GM06990 (cell line): ENCODE results near the gene MED13L.

Experiments
- DNase-seq: peaks from one replicate; pipeline ENCODE4 v3.0.0-alpha.2; 2011; ENCODE audit not compliant: insufficient read length; ENCODE audit errors: extremely low read depth
- H3K27me3 ChIP-seq: replicated peaks from 2 replicates; pipeline ENCODE4 v1.6.0; 2011; ENCODE audit warnings: low read length; ENCODE audit not compliant: control insufficient read depth, insufficient read depth
- H3K36me3 ChIP-seq: 2 replicates; pipeline ENCODE4 v1.5.1; 2011; ENCODE audit warnings: low read length; ENCODE audit not compliant: control insufficient read depth, insufficient read depth
- H3K4me3 ChIP-seq: replicated peaks from 2 replicates; pipeline ENCODE4 v1.5.1; 2011; ENCODE audit warnings: low read depth, mild to moderate bottlenecking, control low read depth, low read length
- TF ChIP-seq, protein P1 (sequence below): IDR thresholded peaks from 2 replicates; pipeline ENCODE4 v1.5.1; 2011; ENCODE audit warnings: low read length, control low read depth, mild to moderate bottlenecking, inconsistent platforms; ENCODE audit not compliant: insufficient read depth, poor library complexity, severe bottlenecking

MED13L gene

GRCh38 chr12:116277467-116278278 is at the start of gene MED13L:
TSS of gene MED13L (minus strand) at chr12:116277693. CDS start at chr12:116277131, 562 bp downstream.
- DNase-seq: peak; percentile 89
- Histone ChIP-seq H3K4me3 (peak within 1 kb of the TSS; percentile 72), H3K27me3 (peaks cover 2% of the 10 kb centered on the region; the same call in 1 of the 2 replicates), H3K36me3 (no peaks in the 10 kb centered on the region)
- TF ChIP-seq, protein P1, sequence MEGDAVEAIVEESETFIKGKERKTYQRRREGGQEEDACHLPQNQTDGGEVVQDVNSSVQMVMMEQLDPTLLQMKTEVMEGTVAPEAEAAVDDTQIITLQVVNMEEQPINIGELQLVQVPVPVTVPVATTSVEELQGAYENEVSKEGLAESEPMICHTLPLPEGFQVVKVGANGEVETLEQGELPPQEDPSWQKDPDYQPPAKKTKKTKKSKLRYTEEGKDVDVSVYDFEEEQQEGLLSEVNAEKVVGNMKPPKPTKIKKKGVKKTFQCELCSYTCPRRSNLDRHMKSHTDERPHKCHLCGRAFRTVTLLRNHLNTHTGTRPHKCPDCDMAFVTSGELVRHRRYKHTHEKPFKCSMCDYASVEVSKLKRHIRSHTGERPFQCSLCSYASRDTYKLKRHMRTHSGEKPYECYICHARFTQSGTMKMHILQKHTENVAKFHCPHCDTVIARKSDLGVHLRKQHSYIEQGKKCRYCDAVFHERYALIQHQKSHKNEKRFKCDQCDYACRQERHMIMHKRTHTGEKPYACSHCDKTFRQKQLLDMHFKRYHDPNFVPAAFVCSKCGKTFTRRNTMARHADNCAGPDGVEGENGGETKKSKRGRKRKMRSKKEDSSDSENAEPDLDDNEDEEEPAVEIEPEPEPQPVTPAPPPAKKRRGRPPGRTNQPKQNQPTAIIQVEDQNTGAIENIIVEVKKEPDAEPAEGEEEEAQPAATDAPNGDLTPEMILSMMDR: no peak

GRCh38 chr12:116325336-116325664 is 47.8 kb upstream of the MED13L start:
- H3K4me3 ChIP-seq: no peak overlapping the region
- H3K27me3 ChIP-seq: no peaks in the 10 kb centered on the region
- TF ChIP-seq, protein P1: no peak
- H3K36me3 ChIP-seq: no peaks in the 10 kb centered on the region
- peak; percentile 52 for DNase-seq

DNA sequence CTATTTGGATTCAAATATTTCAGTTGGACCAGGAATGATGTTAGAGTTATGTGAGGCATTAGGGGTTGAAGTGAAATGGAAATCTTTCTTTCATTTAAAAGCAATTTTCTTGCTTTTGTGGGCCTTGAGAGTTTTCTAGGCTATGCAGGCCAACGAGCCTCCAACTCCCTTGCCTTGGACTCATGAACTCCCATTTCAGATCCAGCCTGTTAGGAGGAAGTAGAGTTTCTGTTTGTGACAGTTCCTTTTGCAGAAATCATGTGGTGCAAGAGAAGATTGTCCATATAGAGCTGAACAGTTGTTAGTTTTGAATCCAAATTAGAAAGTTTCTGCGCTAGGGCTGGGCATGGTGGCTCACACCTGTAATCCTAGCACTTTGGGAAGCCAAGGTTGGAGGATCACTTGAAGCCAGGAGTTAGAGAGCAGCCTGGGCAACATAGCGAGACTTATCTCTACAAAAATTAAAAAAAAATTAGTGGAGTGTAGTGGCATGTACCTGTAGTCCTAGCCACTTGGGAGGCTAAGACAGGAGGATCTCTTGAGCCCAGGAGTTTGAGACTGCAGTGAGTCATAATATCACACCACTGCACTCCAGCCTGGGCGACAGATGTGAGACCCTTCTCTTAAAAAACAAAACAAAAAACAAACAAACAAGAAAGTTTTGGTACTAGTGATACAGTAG is 47.3 kb upstream of the MED13L start:
- Histone ChIP-seq H3K36me3 (no peaks in the 10 kb centered on the region), H3K27me3 (no peaks in the 10 kb centered on the region), H3K4me3 (no peak overlapping the region)
- TF ChIP-seq, protein P1: no peak
- no peak for DNase-seq

DNA sequence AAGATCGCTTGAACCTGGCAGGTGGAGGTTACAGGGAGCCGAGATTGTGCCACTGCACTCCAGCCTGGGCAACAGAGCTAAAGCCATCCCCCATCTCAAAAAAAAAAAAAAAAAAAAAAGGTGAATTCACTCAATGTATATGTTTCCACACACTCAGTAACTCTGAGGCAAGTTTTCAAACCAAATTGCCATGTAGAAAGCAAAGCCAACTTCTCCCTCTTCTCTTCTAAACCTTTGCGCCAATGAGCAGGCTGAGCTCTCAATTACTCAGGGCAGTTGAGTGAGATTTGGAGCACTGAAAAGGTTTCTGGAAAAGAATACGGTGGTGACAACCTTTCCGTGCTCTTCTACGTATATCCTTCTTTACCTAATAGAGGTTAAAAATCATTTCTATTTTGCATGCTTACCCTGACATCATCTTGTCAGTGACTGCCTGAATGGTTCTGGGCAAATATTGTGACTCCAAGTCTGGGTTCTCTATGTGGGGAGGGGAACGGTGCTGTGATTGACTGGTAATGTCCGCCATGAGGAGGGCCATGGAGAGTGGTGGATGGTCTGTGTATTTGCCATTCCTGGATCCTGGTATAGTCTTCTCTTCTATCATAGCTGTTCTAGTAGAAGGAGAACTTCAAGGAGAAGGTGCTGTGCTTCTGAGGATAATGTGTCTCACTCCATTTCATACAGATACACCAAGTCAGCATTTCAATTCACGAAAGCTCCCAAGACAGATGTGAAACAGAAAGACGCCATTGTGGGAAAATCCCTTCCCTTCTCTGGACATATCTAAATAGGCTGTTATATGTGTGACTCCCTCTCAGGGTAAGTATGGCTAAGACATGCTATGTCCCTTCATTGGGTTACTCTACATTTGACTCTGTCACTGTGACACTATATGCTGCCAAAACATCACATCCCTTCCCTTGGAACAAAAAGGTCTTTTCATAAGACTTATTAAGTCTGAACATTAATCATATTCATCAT is 46.2 kb upstream of the MED13L start:
- no peak for DNase-seq
- no peaks in the 10 kb centered on the region for H3K27me3 ChIP-seq
- no peak overlapping the region for H3K4me3 ChIP-seq
- no peaks in the 10 kb centered on the region for H3K36me3 ChIP-seq
- TF ChIP-seq, protein P1: no peak

- Histone ChIP-seq H3K4me3 (no peak overlapping the region), H3K27me3 (no peaks in the 10 kb centered on the region), H3K36me3 (no peaks in the 10 kb centered on the region)
- no peak for DNase-seq
- TF ChIP-seq, protein P1: no peak
Measured at GRCh38 chr12:116321913-116322312, 44.4 kb upstream of the MED13L start.
